Right cardiac atrium (tissue), 5 donors: ENCODE data around the gene AIG1. TPM values are rescaled to one million over a fixed set of nuclear protein-coding genes. Genes with fewer than 3 reads are reported as not detected.

ENCODE experiments used
- ATAC-seq, 2 donors: fragments of 200-7000 bp; cut with Tn5 transposase; one replicate each; pipeline versions ENCODE4 v1.8.0 to v1.9.1; 2020; ENCODE audit warnings: moderate library complexity in 2 of 2, mild to moderate bottlenecking in 1 of 2
- DNase-seq, 3 donors: peaks; one replicate each; pipeline ENCODE4 v3.0.0-alpha.2; 2020
- H3K27ac ChIP-seq: one replicate; pipeline ENCODE4 v1.5.1; 2013; ENCODE audit warnings: mild to moderate bottlenecking, low read length, control low read depth, moderate library complexity
- H3K27me3 ChIP-seq: one replicate; pipeline ENCODE4 v1.6.1; 2013; ENCODE audit not compliant: control insufficient read depth, insufficient read depth
- H3K4me1 ChIP-seq: one replicate; pipeline ENCODE4 v1.6.1; 2013; ENCODE audit warnings: low read length; ENCODE audit not compliant: control insufficient read depth, insufficient read depth
- H3K4me3 ChIP-seq: one replicate; pipeline ENCODE4 v1.5.1; 2013; ENCODE audit warnings: low read length, control low read depth
- H3K9me3 ChIP-seq: one replicate; pipeline ENCODE4 v1.6.1; 2013; ENCODE audit warnings: low read length; ENCODE audit not compliant: control insufficient read depth
- WGBS: extraction: QIAGEN DNeasy Blood & Tissue Kit; methylation state at CpG from one replicate; pipeline ENCODE4 v1.1.7; 2013; 5-methylcytosine and 5-hydroxymethylcytosine counted together
- intact Hi-C, 4 donors: fragments of 100-400 bp; cut with DNase I; formaldehyde crosslinking; loops; one replicate each; pipeline versions ENCODE4 v1.11.0 to v1.14.0; 2022 to 2023
- polyA plus RNA-seq: library from polyadenylated mRNA; stranded (reverse); fragments of 200-250 nt; gene quantifications from one replicate; pipeline ENCODE4 v1.2.3, GENCODE V29; 2013
- total RNA-seq, 4 donors: library from RNA; stranded (reverse); fragmentation: NEBNext Ultra II Directional; extraction: Animal tissue kit (Norgen Biotek cat#: 25700); gene quantifications; one replicate each; pipeline ENCODE4 v1.2.1, GENCODE V29; 2021
- donor health status: healthy with polysubstance abuse.
- donor health status: DM: no; HTN: yes; CAD: no.
- donor health status: DM: no; HTN: no; CAD: no.
- donor health status: DM: no; HTN: yes; CAD: no; lungs with severe emphysema.
- donor health status: DM: yes; HTN: yes; CAD: no.

Gene AIG1
- total and polyA plus RNA-seq, 5 donors, result 44.4 to 69.8 (median 51.9) TPM

DNA sequence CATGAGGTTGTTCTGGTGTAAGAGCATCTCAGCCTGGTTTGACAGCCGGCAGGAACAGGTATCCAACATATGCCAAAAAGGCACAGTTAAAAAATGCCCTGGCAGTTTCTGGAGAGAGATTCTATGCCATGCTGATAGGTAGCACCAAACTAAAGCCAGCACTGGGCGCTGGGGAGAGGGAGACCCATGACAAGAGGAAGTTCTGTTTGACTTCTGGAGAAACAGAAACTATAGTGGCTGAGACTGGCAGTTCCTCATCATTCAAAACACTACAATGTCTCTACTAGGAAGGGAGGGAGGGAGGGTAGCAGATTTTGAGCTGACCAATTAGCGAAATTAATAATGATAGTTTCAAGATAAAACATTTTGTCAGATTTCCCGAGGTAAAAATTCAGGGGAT lies 215.7 kb downstream of the AIG1 start:
- 75% methylated on average over 4 of the region's 4 CpGs for WGBS
- Histone ChIP-seq H3K27me3 (no peaks in the 10 kb centered on the region), H3K27ac (no peak overlapping the region), H3K9me3 (no peaks in the 10 kb centered on the region), H3K4me3 (no peak overlapping the region), H3K4me1 (no peaks in the 10 kb centered on the region)
- ATAC-seq (no peak), DNase-seq (no peak)
- intact Hi-C loops, result loop anchor here in 1 of 4 donors (10.0 kb wide), 1 partner anchor 582 kb away; no protein-coding TSS in a partner anchor

GRCh38 chr6:143279385-143279784 lies 218.7 kb downstream of the AIG1 start:
- no peaks in the 10 kb centered on the region for H3K9me3 ChIP-seq
- no peak overlapping the region for H3K4me3 ChIP-seq
- ATAC-seq (peak; percentile 60 to 63), DNase-seq (peak in 1 of 3 donors; percentile 15)
- no peak overlapping the region for H3K27ac ChIP-seq
- intact Hi-C loops, result loop anchor here in 1 of 4 donors (10.0 kb wide), 1 partner anchor 585 kb away; no protein-coding TSS in a partner anchor
- 72% methylated on average over 6 of the region's 6 CpGs for WGBS
- H3K4me1 ChIP-seq, result no peaks in the 10 kb centered on the region
- no peaks in the 10 kb centered on the region for H3K27me3 ChIP-seq

DNA sequence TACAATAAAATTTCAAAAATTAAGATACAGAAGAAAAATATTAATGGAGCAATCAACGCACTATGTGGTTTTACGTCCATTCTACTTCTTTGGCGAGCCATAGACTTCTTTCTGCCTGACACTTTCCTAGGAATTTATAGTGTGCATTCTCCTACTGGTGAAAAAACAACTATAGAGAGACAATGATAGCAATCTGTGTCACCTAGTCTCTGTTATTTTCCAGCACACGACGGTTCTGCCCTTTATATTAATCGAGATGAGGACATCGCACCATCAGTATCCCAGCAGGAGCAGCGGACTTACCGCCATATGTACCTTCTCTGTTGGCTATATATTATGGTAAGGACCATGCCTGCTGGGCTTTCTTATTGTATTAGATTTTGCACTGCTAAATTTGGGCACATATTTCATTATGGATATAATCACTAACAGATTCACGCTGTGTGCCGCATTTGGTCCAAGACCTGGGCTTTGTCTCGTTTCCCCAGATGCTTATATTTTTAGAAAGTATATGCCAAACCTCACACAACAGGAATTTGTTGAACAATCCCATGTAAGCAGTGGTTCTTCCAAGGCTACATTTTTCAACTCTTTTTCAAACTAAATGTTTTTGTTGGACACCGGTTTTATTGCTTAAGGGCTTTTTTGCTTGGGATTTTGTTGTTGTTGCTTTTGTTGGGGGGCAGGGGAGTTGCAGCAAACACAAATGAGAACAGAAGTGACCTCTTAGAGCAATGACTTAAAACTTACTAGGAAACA lies 223.4 kb downstream of the AIG1 start:
- H3K27me3 ChIP-seq, result no peaks in the 10 kb centered on the region
- ATAC-seq (no peak), DNase-seq (no peak)
- intact Hi-C loops, result no loop called here
- peaks cover 3% of the 10 kb centered on the region for H3K4me1 ChIP-seq
- H3K27ac ChIP-seq, result no peak overlapping the region
- WGBS, result 73% methylated on average over 13 of the region's 13 CpGs
- no peaks in the 10 kb centered on the region for H3K9me3 ChIP-seq
- no peak overlapping the region for H3K4me3 ChIP-seq

GRCh38 chr6:143286251-143286795 lies 225.6 kb downstream of the AIG1 start:
- peaks cover 3% of the 10 kb centered on the region for H3K4me1 ChIP-seq
- intact Hi-C loops, result no loop called here
- 40% methylated on average over 5 of the region's 5 CpGs for WGBS
- ATAC-seq (peak; percentile 44 to 51), DNase-seq (no peak)
- H3K27ac ChIP-seq, result no peak overlapping the region
- no peak overlapping the region for H3K4me3 ChIP-seq
- no peaks in the 10 kb centered on the region for H3K27me3 ChIP-seq
- no peaks in the 10 kb centered on the region for H3K9me3 ChIP-seq

DNA sequence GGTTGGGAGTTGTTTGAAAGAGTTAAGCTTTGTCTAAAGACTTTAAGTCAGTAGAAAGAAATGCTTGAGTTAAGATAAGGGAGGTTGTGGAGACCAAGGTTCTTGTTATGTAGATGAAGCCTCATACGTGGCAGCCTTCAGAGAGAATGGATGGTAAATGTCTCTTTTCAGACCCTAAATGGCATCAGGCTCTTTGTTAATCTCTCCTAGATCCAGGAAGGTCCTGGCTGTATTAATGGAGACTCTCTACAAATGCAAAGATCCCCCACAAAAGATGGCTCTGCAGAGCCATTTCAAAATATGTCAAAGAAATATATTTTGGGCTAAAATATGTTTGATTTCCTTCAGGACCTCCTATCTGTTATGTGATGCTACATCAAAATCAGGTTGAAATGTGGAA lies 228.2 kb downstream of the AIG1 start:
- DNase-seq (no peak), ATAC-seq (no peak)
- no peak overlapping the region for H3K27ac ChIP-seq
- intact Hi-C loops, result no loop called here
- no peaks in the 10 kb centered on the region for H3K27me3 ChIP-seq
- H3K9me3 ChIP-seq, result no peaks in the 10 kb centered on the region
- no peak overlapping the region for H3K4me3 ChIP-seq
- WGBS, result 56% methylated on average over 1 of the region's 1 CpG
- H3K4me1 ChIP-seq, result peaks cover 3% of the 10 kb centered on the region

DNA sequence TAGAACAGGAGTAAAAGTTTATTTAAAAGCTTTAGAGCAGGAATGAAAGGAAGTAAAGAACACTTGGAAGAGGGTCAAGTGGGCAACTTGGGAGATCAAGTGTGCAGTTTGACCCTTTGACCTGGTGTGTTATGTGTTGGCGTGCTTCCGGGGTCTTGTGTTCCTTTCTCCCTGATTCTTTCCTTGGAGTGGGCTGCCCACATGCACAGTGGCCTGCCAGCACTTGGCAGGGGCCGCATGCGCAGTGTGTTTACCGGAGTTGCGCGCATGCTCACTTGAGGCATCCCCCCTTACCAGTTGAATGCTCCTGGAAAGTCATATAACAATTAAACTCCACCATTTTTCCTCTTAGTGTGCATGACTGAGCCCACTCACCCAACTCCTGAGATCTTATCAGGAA lies 229.5 kb downstream of the AIG1 start:
- intact Hi-C loops, result no loop called here
- no peaks in the 10 kb centered on the region for H3K27me3 ChIP-seq
- H3K9me3 ChIP-seq, result no peaks in the 10 kb centered on the region
- no peak overlapping the region for H3K27ac ChIP-seq
- DNase-seq (peak in 1 of 3 donors; percentile 25), ATAC-seq (no peak)
- WGBS, result 89% methylated on average over 7 of the region's 7 CpGs
- H3K4me3 ChIP-seq, result no peak overlapping the region
- H3K4me1 ChIP-seq, result peaks cover 3% of the 10 kb centered on the region

- Histone ChIP-seq H3K27me3 (no peaks in the 10 kb centered on the region), H3K4me3 (no peak overlapping the region), H3K27ac (no peak overlapping the region), H3K9me3 (no peaks in the 10 kb centered on the region), H3K4me1 (peaks cover 1% of the 10 kb centered on the region)
- intact Hi-C loops, result no loop called here
- ATAC-seq, result no peak
- DNase-seq, result no peak
These were observed 232.8 kb downstream of the AIG1 start for GRCh38 chr6:143293523-143293922.

GRCh38 chr6:143294265-143294860 lies 233.7 kb downstream of the AIG1 start:
- intact Hi-C loops, result no loop called here
- WGBS, result 59% methylated on average over 1 of the region's 1 CpG
- ATAC-seq (no peak), DNase-seq (no peak)
- H3K4me1 ChIP-seq, result peaks cover 1% of the 10 kb centered on the region
- no peaks in the 10 kb centered on the region for H3K27me3 ChIP-seq
- no peak overlapping the region for H3K4me3 ChIP-seq
- no peak overlapping the region for H3K27ac ChIP-seq
- no peaks in the 10 kb centered on the region for H3K9me3 ChIP-seq

- no peak for DNase-seq
- 96% methylated on average over 3 of the region's 3 CpGs for WGBS
- no peak overlapping the region for H3K4me3 ChIP-seq
- intact Hi-C loops, result no loop called here
- H3K9me3 ChIP-seq, result no peaks in the 10 kb centered on the region
- no peak for ATAC-seq
- no peaks in the 10 kb centered on the region for H3K27me3 ChIP-seq
- no peak overlapping the region for H3K27ac ChIP-seq
- H3K4me1 ChIP-seq, result peaks cover 1% of the 10 kb centered on the region
These were observed 235.2 kb downstream of the AIG1 start for GRCh38 chr6:143295932-143296331.

- no peaks in the 10 kb centered on the region for H3K27me3 ChIP-seq
- intact Hi-C loops, result no loop called here
These were observed 237.4 kb downstream of the AIG1 start for GRCh38 chr6:143298071-143298470.

More at GRCh38 chr6:143298071-143298470, 237.4 kb downstream of the AIG1 start:
- Histone ChIP-seq H3K4me3 (no peak overlapping the region), H3K27ac (no peak overlapping the region), H3K4me1 (peaks cover 1% of the 10 kb centered on the region), H3K9me3 (no peaks in the 10 kb centered on the region)
- 72% methylated on average over 1 of the region's 1 CpG for WGBS
- ATAC-seq (no peak), DNase-seq (no peak)
